Hepatocyte (in vitro differentiated cells): ENCODE results near the gene SPATS1.

ENCODE experiments used
- CTCF ChIP-seq: fragments of 200-600 bp; sonication (generic); IDR thresholded peaks from 2 replicates; pipeline ENCODE4 v1.5.1; 2016; ENCODE audit warnings: antibody characterized with exemption, mild to moderate bottlenecking; ENCODE audit not compliant: poor library complexity
- EZH2 ChIP-seq: fragments of 200-600 bp; sonication (generic); IDR thresholded peaks from 2 replicates; pipeline ENCODE4 v1.6.1; 2016; ENCODE audit warnings: antibody characterized with exemption, mild to moderate bottlenecking, borderline replicate concordance
- EZH2phosphoT487 ChIP-seq: fragments of 200-600 bp; sonication (generic); IDR thresholded peaks from one replicate; pipeline ENCODE4 v1.6.1; 2018; ENCODE audit warnings: antibody characterized with exemption, mild to moderate bottlenecking, low read depth, moderate library complexity; ENCODE audit not compliant: unreplicated experiment, severe bottlenecking

GRCh38 chr6:44377484-44377883 lies 35.0 kb downstream of the SPATS1 start:
- TF ChIP-seq CTCF (no peak), EZH2phosphoT487 (no peak), EZH2 (no peak)
